HCT116 (cell line): Measurements from ENCODE around the gene RANBP9. TPM values are rescaled to one million over a fixed set of nuclear protein-coding genes. Genes with fewer than 3 reads are reported as not detected.

Experiments
- ATAC-seq: fragments of 200-7000 bp; cut with Tn5 transposase; 2 replicates; pipeline ENCODE4 v1.9.1; 2020; ENCODE audit warnings: mild to moderate bottlenecking, moderate library complexity
- Bru-seq: library from RNA; stranded (reverse); fragments of 400-500 nt; gene quantifications from one replicate; lab custom pipeline; 2021; lab: Mats Ljungman, UMichigan
- BruChase-seq, 2 experiments: library from RNA; stranded (reverse); fragments of 400-500 nt; gene quantifications; one replicate each; lab custom pipeline; 2021; lab: Mats Ljungman, UMichigan
- BruUV-seq: library from RNA; stranded (reverse); fragments of 400-500 nt; replicated peaks from 2 replicates; lab custom pipeline; 2021; lab: Mats Ljungman, UMichigan
- CTCF ChIA-PET: fragments of 300-600 bp; sonication (Branson Sonifier 250); formaldehyde crosslinking; loops from one replicate; lab custom pipeline; 2021; ENCODE audit warnings: antibody characterized with exemption; lab: Charles Lee
- POLR2A ChIA-PET: fragments of 300-600, 350-600 bp; sonication (Branson Sonifier 250); formaldehyde crosslinking; loops from one replicate; lab custom pipeline; 2021; ENCODE audit warnings: antibody characterized with exemption; lab: Charles Lee
- RAD21 ChIA-PET, 2 experiments: fragments of 300-600 bp; sonication (Branson Sonifier 250); formaldehyde crosslinking; loops; one replicate each; lab custom pipeline; 2023; ENCODE audit warnings: low total read pairs in 2 of 2; ENCODE audit not compliant: uncharacterized antibody in 2 of 2, unreplicated experiment in 2 of 2, low non-redundant PET in 1 of 2; lab: Charles Lee
- DNase-seq: peaks from one replicate; pipeline ENCODE4 v3.0.0-alpha.2; 2010; ENCODE audit warnings: low read depth, low spot score
- H2AFZ ChIP-seq: fragments of 200-600 bp; shearing (Covaris generic), sonication (generic); 2 replicates; pipeline ENCODE4 v1.6.1; 2017; ENCODE audit warnings: low read depth, mixed run types, mixed read lengths, antibody characterized with exemption, low read length; ENCODE audit not compliant: poor library complexity, severe bottlenecking
- H3K27ac ChIP-seq: 2 replicates; pipeline ENCODE4 v1.5.1; 2012; ENCODE audit warnings: low read depth, low read length
- H3K27me3 ChIP-seq: fragments of 200-600 bp; sonication (generic); 2 replicates; pipeline ENCODE4 v1.6.1; 2016; ENCODE audit warnings: mixed run types, low read length, mixed read lengths; ENCODE audit not compliant: insufficient read depth
- H3K36me3 ChIP-seq, 2 experiments: fragments of 200-500 bp in 1 of 2; fragments of 200-600 bp in 1 of 2; sonication (Bioruptor generic) in 1 of 2; sonication (generic) in 1 of 2; 2 replicates each; pipeline versions ENCODE4 v1.5.1 to v1.6.1; 2014 to 2016; ENCODE audit warnings: low read length in 2 of 2, inconsistent platforms in 1 of 2, mixed read lengths in 1 of 2, mixed run types in 1 of 2; ENCODE audit not compliant: insufficient read depth in 2 of 2, control insufficient read depth in 1 of 2
- H3K4me1 ChIP-seq, 2 experiments: fragments of 200-600 bp in 1 of 2; sonication (generic) in 1 of 2; 2 replicates each; pipeline versions ENCODE4 v1.5.1 to v1.6.1; 2012 to 2017; ENCODE audit warnings: low read length in 2 of 2, inconsistent platforms in 1 of 2, mild to moderate bottlenecking in 1 of 2, mixed read lengths in 1 of 2, mixed run types in 1 of 2, moderate library complexity in 1 of 2; ENCODE audit not compliant: insufficient read depth in 2 of 2, control insufficient read depth in 1 of 2
- H3K4me2 ChIP-seq: fragments of 200-600 bp; sonication (generic); 2 replicates; pipeline ENCODE4 v1.6.1; 2017; ENCODE audit warnings: mixed run types, low read length, mixed read lengths
- H3K4me3 ChIP-seq, 2 experiments: fragments of 200-600 bp in 1 of 2; sonication (generic) in 1 of 2; replicated peaks in 1 of 2; 2 replicates each; pipeline ENCODE4 v1.5.1; 2011 to 2016; ENCODE audit warnings: low read length in 2 of 2, control low read depth in 1 of 2, low read depth in 1 of 2, mild to moderate bottlenecking in 1 of 2, mixed read lengths in 1 of 2, mixed run types in 1 of 2
- H3K79me2 ChIP-seq: fragments of 200-600 bp; sonication (generic); 2 replicates; pipeline ENCODE4 v1.6.1; 2017; ENCODE audit warnings: mild to moderate bottlenecking, mixed run types, low read length, moderate library complexity, mixed read lengths; ENCODE audit not compliant: insufficient read depth
- H3K9ac ChIP-seq: fragments of 200-600 bp; sonication (generic); 2 replicates; pipeline ENCODE4 v1.6.1; 2016; ENCODE audit warnings: low read length, mixed read lengths
- H3K9me2 ChIP-seq: fragments of 200-600 bp; sonication (generic), shearing (Covaris generic); 2 replicates; pipeline ENCODE4 v1.6.1; 2017; ENCODE audit warnings: mixed run types, mild to moderate bottlenecking, moderate library complexity; ENCODE audit not compliant: insufficient read depth
- H3K9me3 ChIP-seq, 2 experiments: fragments of 200-500 bp in 1 of 2; fragments of 200-600 bp in 1 of 2; sonication (Bioruptor generic) in 1 of 2; sonication (generic) in 1 of 2; 2 replicates each; pipeline ENCODE4 v1.6.1; 2014 to 2017; ENCODE audit warnings: low read length in 2 of 2, mixed read lengths in 2 of 2, inconsistent platforms in 1 of 2, low read depth in 1 of 2, mild to moderate bottlenecking in 1 of 2, mixed run types in 1 of 2, moderate library complexity in 1 of 2; ENCODE audit not compliant: control insufficient read depth in 1 of 2, insufficient read depth in 1 of 2
- H4K20me1 ChIP-seq: fragments of 200-600 bp; sonication (generic), shearing (Covaris generic); 2 replicates; pipeline ENCODE4 v1.6.1; 2017; ENCODE audit warnings: mixed run types, mild to moderate bottlenecking, moderate library complexity; ENCODE audit not compliant: insufficient read depth
- CBX3 ChIP-seq: IDR thresholded peaks from 2 replicates; pipeline ENCODE4 v1.6.1; 2012; ENCODE audit warnings: low read depth
- EGR1 ChIP-seq: IDR thresholded peaks from 2 replicates; pipeline ENCODE4 v1.6.1; 2012; ENCODE audit warnings: low read depth
- ELF1 ChIP-seq: IDR thresholded peaks from 2 replicates; pipeline ENCODE4 v1.6.1; 2012; ENCODE audit warnings: low read depth, borderline replicate concordance
- FOSL1 ChIP-seq: IDR thresholded peaks from 2 replicates; pipeline ENCODE4 v1.6.1; 2012; ENCODE audit warnings: low read depth
- JUND ChIP-seq: IDR thresholded peaks from 2 replicates; pipeline ENCODE4 v1.6.1; 2012
- POLR2A ChIP-seq: IDR thresholded peaks from 2 replicates; pipeline ENCODE4 v1.7.0; 2011; ENCODE audit warnings: borderline replicate concordance; ENCODE audit not compliant: insufficient read depth, insufficient read length; ENCODE audit errors: extremely low read depth
- POLR2AphosphoS5 ChIP-seq: IDR thresholded peaks from 2 replicates; pipeline ENCODE4 v1.6.1; 2011; ENCODE audit warnings: mild to moderate bottlenecking, low read depth, low read length, moderate library complexity
- RAD21 ChIP-seq: IDR thresholded peaks from 2 replicates; pipeline ENCODE4 v1.6.1; 2012; ENCODE audit warnings: low read depth, mild to moderate bottlenecking
- SIN3A ChIP-seq: IDR thresholded peaks from 2 replicates; pipeline ENCODE4 v1.6.1; 2012; ENCODE audit warnings: low read depth
- SP1 ChIP-seq: IDR thresholded peaks from 2 replicates; pipeline ENCODE4 v1.6.1; 2012; ENCODE audit warnings: low read depth
- SRF ChIP-seq: IDR thresholded peaks from 2 replicates; pipeline ENCODE4 v1.6.1; 2012; ENCODE audit warnings: low read depth
- TCF7L2 ChIP-seq: IDR thresholded peaks from 2 replicates; pipeline ENCODE4 v1.7.0; 2011; ENCODE audit warnings: borderline replicate concordance, inconsistent platforms; ENCODE audit not compliant: insufficient read depth, insufficient read length; ENCODE audit errors: extremely low read depth
- YY1 ChIP-seq: IDR thresholded peaks from 2 replicates; pipeline ENCODE4 v1.6.1; 2011; ENCODE audit warnings: low read length, low read depth, moderate library complexity, mild to moderate bottlenecking; ENCODE audit not compliant: insufficient replicate concordance; ENCODE audit errors: extremely low read depth
- ZFX ChIP-seq: fragments of 450-650 bp; IDR thresholded peaks from 2 replicates; pipeline ENCODE4 v1.6.1; 2017
- intact Hi-C: fragments of 100-400 bp; cut with micrococcal nuclease; formaldehyde crosslinking; loops from 2 replicates; pipeline ENCODE4 v1.10.0; 2022
- long read RNA-seq: library from polyadenylated mRNA; unstranded; transcript quantifications from one replicate; pipeline ENCODE4 v2.0.0, GENCODE V29; 2021; ENCODE audit not compliant: unreplicated experiment
- polyA plus RNA-seq: library from polyadenylated mRNA; unstranded; fragments of >200 nt; gene quantifications from 2 replicates; pipeline ENCODE4 v1.2.1, GENCODE V29; 2012; ENCODE audit warnings: missing spikeins
- total RNA-seq: library from RNA; stranded (reverse); gene quantifications from one replicate; pipeline ENCODE4 v1.2.1, GENCODE V29; 2021; ENCODE audit not compliant: unreplicated experiment
- TF ChIP-seq, protein P1 (sequence below), 3 experiments: fragments of 200-600 bp in 1 of 3; sonication (generic) in 1 of 3; IDR thresholded peaks in 2 of 3; conservative IDR thresholded peaks in 1 of 3; 2 replicates each; pipeline ENCODE4 v1.5.1; 2012 to 2017; ENCODE audit warnings: low read depth in 2 of 3, low read length in 2 of 3, antibody characterized with exemption in 1 of 3, borderline replicate concordance in 1 of 3, control low read depth in 1 of 3, mild to moderate bottlenecking in 1 of 3, mixed read lengths in 1 of 3, mixed run types in 1 of 3, moderate library complexity in 1 of 3; ENCODE audit not compliant: insufficient read depth in 1 of 3
- TF ChIP-seq, protein P2 (sequence below): IDR thresholded peaks from 2 replicates; pipeline ENCODE4 v1.6.1; 2012; ENCODE audit warnings: low read depth
- TF ChIP-seq, protein P3 (sequence below): IDR thresholded peaks from 2 replicates; pipeline ENCODE4 v1.6.1; 2012

Gene RANBP9
- total RNA-seq (48.0 TPM), Bru-seq, nascent RNA (percentile 89 among the genes with signal in this experiment), BruChase-seq, experiment 1, labeled RNA remaining after a 6-hour chase (percentile 83 among the genes with signal in this experiment), BruChase-seq, experiment 2, labeled RNA remaining after a 2-hour chase (percentile 86 among the genes with signal in this experiment)
- polyA plus RNA-seq = 27.4 and 33.4 TPM in 2 replicates
- long read RNA-seq, transcript RANBP9-201 (14 exons, 3,113 nt) = major isoform, 67 of 81 reads
- long read RNA-seq, partial matches to known transcripts = 4 of 81 reads
- long read RNA-seq, other reads (novel, unspliced or antisense) = 9 of 81 reads

- peaks cover 8% of the 10 kb centered on the region; the same call in 1 of the 2 replicates for H4K20me1 ChIP-seq
- H3K79me2 ChIP-seq = peaks cover 40% of the 10 kb centered on the region
- no TSS peak for BruUV-seq
- ChIA-PET CTCF (no interaction called here), RAD21 (no interaction called here), POLR2A (no interaction called here)
- no peaks in the 10 kb centered on the region for H3K9me3 ChIP-seq
- H3K36me3 ChIP-seq = no peaks in the 10 kb centered on the region
- DNase-seq (peak; percentile 75), ATAC-seq (peak; percentile 89)
- peak within 1 kb of the TSS; percentile 87 for H3K4me2 ChIP-seq
- peak within 1 kb of the TSS; percentile 58 to 84 for H3K4me3 ChIP-seq
- H3K27ac ChIP-seq = peak within 1 kb of the TSS; percentile 92
- peaks cover 14 to 25% of the 10 kb centered on the region in 2 experiments; a peak in 3 of 4 replicates for H3K4me1 ChIP-seq
- intact Hi-C loops = no loop called here
- H3K27me3 ChIP-seq = no peaks in the 10 kb centered on the region
- H3K9me2 ChIP-seq = no peaks in the 10 kb centered on the region
- H3K9ac ChIP-seq = peak within 1 kb of the TSS; percentile 82
- TF ChIP-seq, protein P1, sequence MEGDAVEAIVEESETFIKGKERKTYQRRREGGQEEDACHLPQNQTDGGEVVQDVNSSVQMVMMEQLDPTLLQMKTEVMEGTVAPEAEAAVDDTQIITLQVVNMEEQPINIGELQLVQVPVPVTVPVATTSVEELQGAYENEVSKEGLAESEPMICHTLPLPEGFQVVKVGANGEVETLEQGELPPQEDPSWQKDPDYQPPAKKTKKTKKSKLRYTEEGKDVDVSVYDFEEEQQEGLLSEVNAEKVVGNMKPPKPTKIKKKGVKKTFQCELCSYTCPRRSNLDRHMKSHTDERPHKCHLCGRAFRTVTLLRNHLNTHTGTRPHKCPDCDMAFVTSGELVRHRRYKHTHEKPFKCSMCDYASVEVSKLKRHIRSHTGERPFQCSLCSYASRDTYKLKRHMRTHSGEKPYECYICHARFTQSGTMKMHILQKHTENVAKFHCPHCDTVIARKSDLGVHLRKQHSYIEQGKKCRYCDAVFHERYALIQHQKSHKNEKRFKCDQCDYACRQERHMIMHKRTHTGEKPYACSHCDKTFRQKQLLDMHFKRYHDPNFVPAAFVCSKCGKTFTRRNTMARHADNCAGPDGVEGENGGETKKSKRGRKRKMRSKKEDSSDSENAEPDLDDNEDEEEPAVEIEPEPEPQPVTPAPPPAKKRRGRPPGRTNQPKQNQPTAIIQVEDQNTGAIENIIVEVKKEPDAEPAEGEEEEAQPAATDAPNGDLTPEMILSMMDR (IDR thresholded peaks at IDR 0.05 in 2 of 3, conservative IDR thresholded peaks at IDR 0.05 in 1 of 3; ENCODE audit: borderline replicate concordance in 1 of 3, insufficient read depth in 1 of 3, low read depth in 2 of 3, low read length in 2 of 3) = no peak
- peak; percentile 85 for TF ChIP-seq SRF
- TF ChIP-seq, protein P2, sequence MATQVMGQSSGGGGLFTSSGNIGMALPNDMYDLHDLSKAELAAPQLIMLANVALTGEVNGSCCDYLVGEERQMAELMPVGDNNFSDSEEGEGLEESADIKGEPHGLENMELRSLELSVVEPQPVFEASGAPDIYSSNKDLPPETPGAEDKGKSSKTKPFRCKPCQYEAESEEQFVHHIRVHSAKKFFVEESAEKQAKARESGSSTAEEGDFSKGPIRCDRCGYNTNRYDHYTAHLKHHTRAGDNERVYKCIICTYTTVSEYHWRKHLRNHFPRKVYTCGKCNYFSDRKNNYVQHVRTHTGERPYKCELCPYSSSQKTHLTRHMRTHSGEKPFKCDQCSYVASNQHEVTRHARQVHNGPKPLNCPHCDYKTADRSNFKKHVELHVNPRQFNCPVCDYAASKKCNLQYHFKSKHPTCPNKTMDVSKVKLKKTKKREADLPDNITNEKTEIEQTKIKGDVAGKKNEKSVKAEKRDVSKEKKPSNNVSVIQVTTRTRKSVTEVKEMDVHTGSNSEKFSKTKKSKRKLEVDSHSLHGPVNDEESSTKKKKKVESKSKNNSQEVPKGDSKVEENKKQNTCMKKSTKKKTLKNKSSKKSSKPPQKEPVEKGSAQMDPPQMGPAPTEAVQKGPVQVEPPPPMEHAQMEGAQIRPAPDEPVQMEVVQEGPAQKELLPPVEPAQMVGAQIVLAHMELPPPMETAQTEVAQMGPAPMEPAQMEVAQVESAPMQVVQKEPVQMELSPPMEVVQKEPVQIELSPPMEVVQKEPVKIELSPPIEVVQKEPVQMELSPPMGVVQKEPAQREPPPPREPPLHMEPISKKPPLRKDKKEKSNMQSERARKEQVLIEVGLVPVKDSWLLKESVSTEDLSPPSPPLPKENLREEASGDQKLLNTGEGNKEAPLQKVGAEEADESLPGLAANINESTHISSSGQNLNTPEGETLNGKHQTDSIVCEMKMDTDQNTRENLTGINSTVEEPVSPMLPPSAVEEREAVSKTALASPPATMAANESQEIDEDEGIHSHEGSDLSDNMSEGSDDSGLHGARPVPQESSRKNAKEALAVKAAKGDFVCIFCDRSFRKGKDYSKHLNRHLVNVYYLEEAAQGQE = no peak
- peak; percentile 73; the same call in 1 of the 2 replicates for TF ChIP-seq ZFX
- peak; percentile 43 for TF ChIP-seq YY1
- peak; percentile 69 for TF ChIP-seq TCF7L2
- TF ChIP-seq SIN3A = peak; percentile 76
- peak; percentile 47 for TF ChIP-seq FOSL1
- peak; percentile 31; the same call in 1 of the 2 replicates for TF ChIP-seq CBX3
- TF ChIP-seq EGR1 = peak; percentile 56; the same call in 1 of the 2 replicates
- TF ChIP-seq POLR2A = peak; percentile 48
- TF ChIP-seq JUND = no peak
- peak; percentile 66 for TF ChIP-seq SP1
- peak; percentile 95 for TF ChIP-seq POLR2AphosphoS5
- TF ChIP-seq RAD21 = peak; percentile 23; the same call in 1 of the 2 replicates
- no peak for TF ChIP-seq ELF1
- TF ChIP-seq, protein P3, sequence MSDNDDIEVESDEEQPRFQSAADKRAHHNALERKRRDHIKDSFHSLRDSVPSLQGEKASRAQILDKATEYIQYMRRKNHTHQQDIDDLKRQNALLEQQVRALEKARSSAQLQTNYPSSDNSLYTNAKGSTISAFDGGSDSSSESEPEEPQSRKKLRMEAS = no peak; the same call in 1 of the 2 replicates
- peak within 1 kb of the TSS; percentile 58 for H2AFZ ChIP-seq
These were observed at the start of gene RANBP9 for GRCh38 chr6:13711733-13712598. Gene RANBP9 (minus strand): TSS chr6:13711835. CDS start chr6:13711505, 330 bp downstream.
